Caco-2 (cell line): ENCODE results near the gene MICAL3. TPM values are rescaled to one million over a fixed set of nuclear protein-coding genes. Genes with fewer than 3 reads are reported as not detected.
"Not testable (repeated sequence)": the region's sequence is repeated elsewhere in the genome, so short reads cannot be mapped to it uniquely, and the experiment has no call there.

Source experiments
- BruUV-seq: library from RNA; stranded (reverse); fragments of 400-500 nt; replicated peaks from 2 replicates; lab custom pipeline; 2021; lab: Mats Ljungman, UMichigan
- CTCF ChIA-PET: fragments of 300-600 bp; sonication (Branson Sonifier 250); formaldehyde crosslinking; loops from one replicate; lab custom pipeline; 2022; ENCODE audit warnings: antibody characterized with exemption; lab: Charles Lee
- POLR2A ChIA-PET: fragments of 300-600 bp; sonication (Branson Sonifier 250); formaldehyde crosslinking; loops from one replicate; lab custom pipeline; 2022; ENCODE audit warnings: antibody characterized with exemption; lab: Charles Lee
- DNase-seq, 2 experiments: peaks; one replicate each; pipeline versions ENCODE4 v3.0.0 to v3.0.0-alpha.2; 2020 to 2022
- H3K27me3 ChIP-seq: replicated peaks from 2 replicates; pipeline ENCODE4 v1.6.0; 2011; ENCODE audit warnings: low read length; ENCODE audit not compliant: control insufficient read depth, insufficient read depth
- H3K36me3 ChIP-seq: 2 replicates; pipeline ENCODE4 v1.5.1; 2011; ENCODE audit warnings: low read length; ENCODE audit not compliant: control insufficient read depth, insufficient read depth
- H3K4me1 ChIP-seq: fragments of 250-450 bp; sonication (Bioruptor Pico); 2 replicates; pipeline ENCODE4 v1.5.1; 2020; ENCODE audit warnings: mild to moderate bottlenecking
- H3K4me3 ChIP-seq: 2 replicates; pipeline ENCODE4 v1.5.1; 2011; ENCODE audit warnings: low read depth, mild to moderate bottlenecking, control low read depth, low read length
- H3K9me3 ChIP-seq: fragments of 250-450 bp; sonication (Bioruptor Pico); 2 replicates; pipeline ENCODE4 v1.5.1; 2020; ENCODE audit warnings: mild to moderate bottlenecking, moderate library complexity
- H3K27ac Mint-ChIP-seq: one replicate; pipeline ENCODE4 v1.8.0; 2022; ENCODE audit warnings: mixed read lengths; ENCODE audit not compliant: unreplicated experiment
- H3K27me3 Mint-ChIP-seq: one replicate; pipeline ENCODE4 v1.8.0; 2022; ENCODE audit warnings: mixed read lengths; ENCODE audit not compliant: insufficient read depth, unreplicated experiment
- H3K36me3 Mint-ChIP-seq: one replicate; pipeline ENCODE4 v1.8.0; 2022; ENCODE audit warnings: mild to moderate bottlenecking, mixed read lengths; ENCODE audit not compliant: insufficient read depth, unreplicated experiment
- H3K4me1 Mint-ChIP-seq: one replicate; pipeline ENCODE4 v1.8.0; 2022; ENCODE audit warnings: low read depth, mixed read lengths; ENCODE audit not compliant: unreplicated experiment
- H3K4me3 Mint-ChIP-seq: one replicate; pipeline ENCODE4 v1.8.0; 2022; ENCODE audit warnings: mild to moderate bottlenecking, moderate library complexity, mixed read lengths; ENCODE audit not compliant: unreplicated experiment
- H3K9me3 Mint-ChIP-seq: one replicate; pipeline ENCODE4 v1.8.0; 2022; ENCODE audit warnings: mixed read lengths; ENCODE audit not compliant: unreplicated experiment
- intact Hi-C: fragments of 100-400 bp; cut with micrococcal nuclease; formaldehyde crosslinking; loops from one replicate; pipeline ENCODE4 v1.10.0; 2022; ENCODE audit not compliant: unreplicated experiment
- total RNA-seq: library from RNA; stranded (reverse); gene quantifications from 2 replicates; pipeline ENCODE4 v1.2.3, GENCODE V29; 2022
- TF ChIP-seq, protein P1 (sequence below), 2 experiments: fragments of 200-600 bp in 1 of 2; IDR thresholded peaks; 1 replicate in 1 of 2; 2 replicates in 1 of 2; pipeline versions ENCODE4 v1.5.1 to v1.8.0; 2011 to 2022; ENCODE audit warnings: antibody characterized with exemption in 1 of 2, control low read depth in 1 of 2, inconsistent platforms in 1 of 2, low read depth in 1 of 2, low read length in 1 of 2, mild to moderate bottlenecking in 1 of 2, moderate library complexity in 1 of 2; ENCODE audit not compliant: insufficient read depth in 1 of 2, severe bottlenecking in 1 of 2, unreplicated experiment in 1 of 2

Gene MICAL3
- total RNA-seq, 1 experiment from 2014 or later: 65.6 TPM

- ChIA-PET POLR2A (no interaction called here), CTCF (interaction anchor here (0.6 kb wide), 1 partner anchor 172 kb away, joined by 3 read pairs; no protein-coding TSS in a partner anchor)
- Histone ChIP-seq H3K4me3 (no peak overlapping the region), H3K9me3 (no peaks in the 10 kb centered on the region), H3K27me3 (no peaks in the 10 kb centered on the region), H3K4me1 (peaks cover 5% of the 10 kb centered on the region; the same call in 1 of the 2 replicates), H3K36me3 (no peaks in the 10 kb centered on the region)
- Mint-ChIP-seq H3K36me3 (peaks cover 7% of the 10 kb centered on the region), H3K9me3 (no peaks in the 10 kb centered on the region), H3K4me3 (no peak overlapping the region), H3K27me3 (no peaks in the 10 kb centered on the region), H3K27ac (no peak overlapping the region), H3K4me1 (peaks cover 7% of the 10 kb centered on the region)
- no TSS peak for BruUV-seq
- DNase-seq: no peak
- TF ChIP-seq, protein P1, sequence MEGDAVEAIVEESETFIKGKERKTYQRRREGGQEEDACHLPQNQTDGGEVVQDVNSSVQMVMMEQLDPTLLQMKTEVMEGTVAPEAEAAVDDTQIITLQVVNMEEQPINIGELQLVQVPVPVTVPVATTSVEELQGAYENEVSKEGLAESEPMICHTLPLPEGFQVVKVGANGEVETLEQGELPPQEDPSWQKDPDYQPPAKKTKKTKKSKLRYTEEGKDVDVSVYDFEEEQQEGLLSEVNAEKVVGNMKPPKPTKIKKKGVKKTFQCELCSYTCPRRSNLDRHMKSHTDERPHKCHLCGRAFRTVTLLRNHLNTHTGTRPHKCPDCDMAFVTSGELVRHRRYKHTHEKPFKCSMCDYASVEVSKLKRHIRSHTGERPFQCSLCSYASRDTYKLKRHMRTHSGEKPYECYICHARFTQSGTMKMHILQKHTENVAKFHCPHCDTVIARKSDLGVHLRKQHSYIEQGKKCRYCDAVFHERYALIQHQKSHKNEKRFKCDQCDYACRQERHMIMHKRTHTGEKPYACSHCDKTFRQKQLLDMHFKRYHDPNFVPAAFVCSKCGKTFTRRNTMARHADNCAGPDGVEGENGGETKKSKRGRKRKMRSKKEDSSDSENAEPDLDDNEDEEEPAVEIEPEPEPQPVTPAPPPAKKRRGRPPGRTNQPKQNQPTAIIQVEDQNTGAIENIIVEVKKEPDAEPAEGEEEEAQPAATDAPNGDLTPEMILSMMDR (IDR thresholded peaks at IDR 0.05; ENCODE audit: insufficient read depth in 1 of 2, low read depth in 1 of 2, low read length in 1 of 2, severe bottlenecking in 1 of 2, unreplicated experiment in 1 of 2): no peak
- intact Hi-C loops: no loop called here
These were observed 85.9 kb downstream of the MICAL3 start for GRCh38 chr22:17938484-17938924.

GRCh38 chr22:17932457-17932856 lies 91.9 kb downstream of the MICAL3 start:
- H3K27ac Mint-ChIP-seq, H3K4me1 ChIP-seq, H3K9me3 Mint-ChIP-seq, H3K36me3 ChIP-seq, H3K4me3 ChIP-seq, H3K36me3 Mint-ChIP-seq, H3K27me3 Mint-ChIP-seq, H3K27me3 ChIP-seq, H3K4me1 Mint-ChIP-seq, H3K4me3 Mint-ChIP-seq, H3K9me3 ChIP-seq, BruUV-seq, CTCF ChIA-PET, intact Hi-C loops, POLR2A ChIA-PET, DNase-seq: not testable (repeated sequence)

DNA sequence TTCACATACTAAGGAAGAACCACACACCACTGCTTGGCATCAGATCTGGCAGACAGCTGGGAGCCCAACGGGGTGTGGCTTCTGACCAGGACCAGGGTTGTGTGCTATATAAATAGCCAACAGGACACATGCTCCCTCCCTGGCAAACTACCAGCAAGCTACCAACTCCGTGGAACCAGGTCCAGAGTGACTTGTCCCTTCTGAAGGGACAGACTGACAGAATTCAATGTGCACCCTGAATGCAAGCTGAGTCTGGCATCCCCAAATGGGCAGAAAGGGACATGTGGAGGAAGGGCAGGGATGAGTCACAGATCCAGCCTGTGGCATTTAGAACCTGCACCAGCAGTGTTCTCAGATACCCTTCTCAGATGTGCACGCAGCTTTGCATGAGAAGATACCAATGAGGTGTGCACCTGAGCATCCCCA lies 92.9 kb downstream of the MICAL3 start:
- CTCF ChIA-PET: no interaction called here
- no peaks in the 10 kb centered on the region for H3K36me3 ChIP-seq
- no peaks in the 10 kb centered on the region for H3K4me1 Mint-ChIP-seq
- no peak overlapping the region for H3K27ac Mint-ChIP-seq
- no peaks in the 10 kb centered on the region for H3K27me3 ChIP-seq
- no peaks in the 10 kb centered on the region for H3K36me3 Mint-ChIP-seq
- H3K9me3 ChIP-seq: no peaks in the 10 kb centered on the region
- H3K27me3 Mint-ChIP-seq: no peaks in the 10 kb centered on the region
- intact Hi-C loops: no loop called here
- no peak overlapping the region for H3K4me3 Mint-ChIP-seq
- BruUV-seq: no TSS peak
- H3K4me3 ChIP-seq: no peak overlapping the region
- TF ChIP-seq, protein P1 (IDR thresholded peaks at IDR 0.05; ENCODE audit: insufficient read depth in 1 of 2, low read depth in 1 of 2, low read length in 1 of 2, severe bottlenecking in 1 of 2, unreplicated experiment in 1 of 2): no peak
- no peaks in the 10 kb centered on the region for H3K9me3 Mint-ChIP-seq
- POLR2A ChIA-PET: no interaction called here
- no peaks in the 10 kb centered on the region for H3K4me1 ChIP-seq
- no peak for DNase-seq
